Endometrium (tissue), 2 donors: Measurements from ENCODE around the gene AGBL4.

Experiments used
- FAIRE-seq: peaks from 2 replicates; lab custom pipeline; 2012; peaks lifted over from hg19 to GRCh38; lab: Jason Lieb, UNC
- donor health status: control.
- donor health status: control.

The AGBL4 gene

DNA sequence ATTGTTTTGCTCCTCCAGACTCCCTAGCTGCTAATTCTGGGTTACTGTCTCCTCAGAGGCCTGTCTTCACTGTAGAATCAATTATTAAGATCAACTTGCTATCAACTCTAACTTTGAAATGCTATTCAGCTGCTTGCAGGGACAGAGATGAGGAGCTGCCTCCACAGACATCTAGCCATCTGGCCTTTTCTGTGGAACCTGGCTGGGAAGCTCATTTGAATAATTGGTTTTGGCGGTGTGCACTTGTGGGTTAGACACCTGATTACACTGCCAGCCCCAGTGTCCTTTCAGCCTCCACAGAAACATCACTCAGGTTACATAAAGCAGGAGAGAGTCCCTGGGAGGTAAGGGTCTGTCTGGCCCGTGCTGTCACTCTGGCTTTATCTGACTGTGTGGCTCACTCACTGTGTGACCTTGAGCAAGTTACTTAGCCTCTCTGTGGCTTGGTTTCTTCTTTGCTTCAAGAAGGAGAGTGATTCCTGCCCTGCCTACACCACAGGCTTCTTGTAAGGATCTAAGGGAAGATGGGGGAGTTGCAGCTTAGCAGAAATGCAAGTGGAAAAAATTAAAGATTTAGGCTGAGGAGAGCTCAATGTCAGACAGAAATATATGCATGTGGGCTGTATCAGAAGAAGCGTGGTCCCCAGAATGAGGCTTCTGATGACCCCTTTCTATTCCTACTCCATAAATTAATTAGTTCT, 1378.7 kb downstream of the AGBL4 start:
- FAIRE-seq: no peak

DNA sequence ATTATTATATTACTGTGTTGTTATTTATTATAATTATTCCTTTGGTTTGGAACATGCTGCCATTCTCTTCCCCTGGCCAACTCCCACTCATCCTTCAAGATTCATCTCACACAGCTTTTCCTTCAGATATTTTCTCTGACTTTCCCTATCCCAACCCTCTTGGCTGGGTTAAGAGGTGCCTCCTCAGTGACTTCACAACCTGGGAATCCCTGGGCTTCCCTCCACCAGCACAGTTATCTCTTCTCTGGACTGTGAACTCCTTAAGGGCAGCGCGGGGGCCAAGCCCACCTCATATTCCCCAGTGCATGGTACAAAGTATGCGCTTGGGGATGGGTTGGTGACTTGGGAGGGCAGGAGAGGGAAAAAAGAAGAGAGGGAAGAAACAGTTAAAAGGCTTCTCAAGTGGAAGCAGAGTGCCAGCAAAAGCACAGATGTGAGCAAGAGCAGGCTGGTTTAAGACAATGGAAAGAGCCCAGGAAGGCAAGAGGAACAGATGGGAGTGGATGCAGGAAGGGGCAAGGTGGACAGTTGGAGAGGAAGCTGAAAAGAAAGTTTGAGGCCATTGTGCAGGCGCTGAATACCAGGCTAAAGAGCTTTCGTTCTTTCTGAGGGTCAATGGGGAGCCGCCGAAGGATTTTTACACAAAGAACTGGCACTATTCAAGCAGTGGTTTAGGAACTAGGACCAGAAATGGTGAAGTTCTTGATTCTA, 1379.4 kb downstream of the AGBL4 start:
- FAIRE-seq: no peak

DNA sequence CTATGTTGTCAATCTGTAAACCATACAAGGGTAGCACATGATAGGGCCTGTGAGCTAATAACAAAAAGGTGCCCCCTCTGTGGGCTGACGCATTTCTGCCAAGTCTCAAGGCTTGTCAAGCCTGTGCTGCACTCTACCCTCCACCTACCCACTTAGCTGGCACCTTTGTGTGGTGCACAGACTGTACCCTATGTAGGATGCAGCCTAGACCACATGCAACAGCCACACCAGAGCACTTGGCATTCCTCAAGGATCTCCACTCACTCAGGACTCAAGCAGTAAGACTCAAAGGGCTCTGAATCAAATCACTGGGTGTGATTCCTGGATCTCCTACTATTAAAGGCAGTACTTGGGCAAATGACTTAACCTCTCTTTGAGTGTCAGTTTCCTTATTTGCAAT, 1380.6 kb downstream of the AGBL4 start:
- no peak for FAIRE-seq

DNA sequence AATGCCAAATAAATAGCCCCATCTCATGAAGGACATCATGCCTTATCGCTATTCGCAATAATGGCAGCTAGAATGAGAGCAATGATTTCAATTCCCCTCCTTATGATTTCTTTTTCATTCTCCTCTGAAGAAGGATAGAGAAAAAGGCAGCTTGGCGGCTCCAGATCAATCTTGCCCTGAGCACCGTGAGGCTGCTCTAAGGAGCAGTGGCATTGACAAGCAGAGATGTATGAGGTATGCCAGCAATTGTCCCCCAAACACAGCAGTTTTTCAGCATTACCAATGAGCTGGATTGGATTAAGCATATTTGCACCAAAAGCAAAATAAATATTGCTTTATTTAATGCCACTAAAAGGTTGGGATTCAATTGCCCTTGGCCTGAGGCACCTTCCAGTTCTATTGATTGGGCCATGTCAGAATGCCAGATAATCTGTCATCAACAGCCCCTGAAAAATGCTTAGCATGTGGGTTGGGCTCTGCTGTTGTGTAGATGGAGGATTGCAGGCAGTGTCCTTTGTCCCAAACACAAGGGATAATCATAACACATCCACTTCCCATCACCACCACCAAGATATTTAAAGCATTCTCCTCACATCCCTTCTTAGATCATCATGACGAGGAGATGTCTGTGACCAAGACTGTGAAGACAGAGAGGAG, 1382.8 kb downstream of the AGBL4 start:
- no peak for FAIRE-seq

DNA sequence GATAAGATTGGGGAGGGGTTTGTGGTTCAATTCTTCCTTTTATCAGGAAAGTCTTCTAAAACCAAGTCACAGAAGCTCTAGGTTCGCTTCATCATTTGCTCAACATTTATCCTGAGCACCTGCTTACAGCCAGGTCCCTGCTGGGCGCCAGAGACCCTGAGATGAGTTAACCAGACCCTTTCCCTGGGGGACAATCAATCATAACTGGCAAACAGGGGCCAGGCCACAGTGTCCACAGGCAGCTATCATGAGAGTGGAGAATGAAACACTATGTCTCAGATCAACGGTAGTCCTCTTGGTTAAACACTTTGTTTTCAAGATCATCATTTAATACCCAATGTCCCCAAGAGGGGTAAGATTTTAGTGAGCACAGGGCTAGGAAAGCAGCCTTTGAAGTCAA, 1393.9 kb downstream of the AGBL4 start:
- no peak for FAIRE-seq

DNA sequence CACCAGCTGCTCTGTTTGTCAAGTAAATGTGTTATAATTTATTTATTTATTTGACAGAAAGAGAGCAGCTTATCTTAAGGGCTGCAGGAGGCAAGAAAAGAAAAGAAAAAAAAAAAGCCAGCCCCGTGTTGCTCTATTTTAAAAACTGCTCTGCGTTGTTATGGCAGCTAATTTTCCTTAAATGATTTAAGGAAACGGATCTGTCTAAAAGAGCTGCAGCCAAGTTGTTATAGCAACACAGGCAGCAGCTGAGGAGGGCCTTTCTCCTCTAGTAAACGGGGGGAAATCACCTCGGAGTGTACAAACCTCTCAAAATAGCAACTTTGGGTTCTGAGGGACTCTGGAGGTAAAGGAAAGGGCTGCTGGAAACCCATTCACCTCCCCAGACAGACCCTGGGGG, 1396.3 kb downstream of the AGBL4 start:
- FAIRE-seq: no peak

DNA sequence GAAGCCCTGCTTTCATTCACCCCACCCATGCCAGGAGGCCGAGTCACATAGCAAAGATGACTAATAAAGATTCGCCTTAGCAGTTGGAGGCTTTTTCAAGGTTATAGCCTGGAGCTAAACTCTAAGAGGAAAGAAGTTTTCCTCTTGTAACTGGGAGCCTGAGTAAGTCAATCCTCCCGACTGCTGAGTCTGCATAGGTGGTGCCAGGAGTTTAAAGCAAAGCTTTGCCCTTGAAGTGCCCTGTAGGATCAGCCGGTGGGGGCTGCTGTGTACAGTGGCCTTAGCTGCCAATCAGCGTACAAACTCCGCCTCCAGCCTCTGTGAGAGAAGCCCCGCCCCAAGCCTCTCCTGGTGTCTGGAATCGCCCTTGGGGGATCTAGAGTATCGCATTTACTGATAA, 1404.2 kb downstream of the AGBL4 start:
- no peak for FAIRE-seq

DNA sequence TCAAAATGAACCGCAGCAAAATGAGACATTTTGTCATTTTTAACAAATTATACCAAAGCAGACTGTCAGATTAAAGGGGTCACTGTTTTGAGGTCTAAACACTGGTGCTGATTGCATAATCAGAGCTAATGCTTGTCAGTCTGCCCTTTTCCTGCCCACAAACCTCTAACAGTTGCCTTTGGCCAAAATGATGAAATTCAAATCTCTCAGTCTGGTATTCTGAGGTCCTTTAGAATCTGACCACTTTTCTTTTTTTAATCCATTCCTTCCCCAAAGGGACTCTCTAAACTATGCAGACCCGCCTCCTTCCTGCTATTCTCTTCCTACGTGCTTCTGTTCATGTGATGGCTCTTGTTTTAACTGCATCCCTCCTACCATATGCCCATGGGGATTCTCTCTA, 1406.5 kb downstream of the AGBL4 start:
- no peak for FAIRE-seq

DNA sequence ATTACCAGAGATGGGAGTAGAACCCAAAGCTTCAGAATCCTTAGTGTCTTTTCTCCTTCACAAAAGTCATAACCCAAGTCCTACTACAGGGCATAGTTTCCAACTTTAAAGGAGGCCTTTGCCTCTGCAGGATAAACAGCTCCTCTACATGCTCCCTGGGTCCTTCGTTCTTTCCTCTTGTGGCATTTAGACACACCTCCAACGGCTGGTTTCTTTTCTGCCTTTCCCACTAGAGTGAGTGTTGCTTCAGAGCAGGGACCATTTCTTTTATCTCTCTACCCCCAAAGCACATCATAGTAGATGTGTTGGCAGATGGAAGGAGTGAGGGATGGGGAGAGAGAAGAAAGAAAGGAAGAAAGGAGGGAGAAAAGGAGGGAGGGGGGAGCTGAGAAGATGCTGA, 1407.0 kb downstream of the AGBL4 start:
- no peak for FAIRE-seq

DNA sequence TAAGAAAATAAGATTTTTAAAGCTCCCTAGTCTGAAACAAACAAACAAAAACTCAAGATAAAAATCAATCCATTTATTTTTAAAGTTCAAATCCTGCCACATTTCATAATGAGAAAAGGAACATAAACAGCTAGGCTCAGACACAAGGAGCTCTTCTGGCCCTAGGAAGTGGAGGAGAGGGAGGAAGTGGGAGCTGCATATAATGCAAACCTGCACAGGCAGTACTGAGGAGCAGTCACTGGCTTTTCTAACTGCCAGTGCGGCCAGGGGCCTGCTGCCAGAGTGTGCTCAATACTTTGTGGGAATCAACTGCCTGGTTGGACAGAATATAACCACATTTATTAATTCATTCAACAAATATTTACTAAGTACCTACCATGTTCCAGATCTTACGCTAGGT, 1411.9 kb downstream of the AGBL4 start:
- no peak for FAIRE-seq

DNA sequence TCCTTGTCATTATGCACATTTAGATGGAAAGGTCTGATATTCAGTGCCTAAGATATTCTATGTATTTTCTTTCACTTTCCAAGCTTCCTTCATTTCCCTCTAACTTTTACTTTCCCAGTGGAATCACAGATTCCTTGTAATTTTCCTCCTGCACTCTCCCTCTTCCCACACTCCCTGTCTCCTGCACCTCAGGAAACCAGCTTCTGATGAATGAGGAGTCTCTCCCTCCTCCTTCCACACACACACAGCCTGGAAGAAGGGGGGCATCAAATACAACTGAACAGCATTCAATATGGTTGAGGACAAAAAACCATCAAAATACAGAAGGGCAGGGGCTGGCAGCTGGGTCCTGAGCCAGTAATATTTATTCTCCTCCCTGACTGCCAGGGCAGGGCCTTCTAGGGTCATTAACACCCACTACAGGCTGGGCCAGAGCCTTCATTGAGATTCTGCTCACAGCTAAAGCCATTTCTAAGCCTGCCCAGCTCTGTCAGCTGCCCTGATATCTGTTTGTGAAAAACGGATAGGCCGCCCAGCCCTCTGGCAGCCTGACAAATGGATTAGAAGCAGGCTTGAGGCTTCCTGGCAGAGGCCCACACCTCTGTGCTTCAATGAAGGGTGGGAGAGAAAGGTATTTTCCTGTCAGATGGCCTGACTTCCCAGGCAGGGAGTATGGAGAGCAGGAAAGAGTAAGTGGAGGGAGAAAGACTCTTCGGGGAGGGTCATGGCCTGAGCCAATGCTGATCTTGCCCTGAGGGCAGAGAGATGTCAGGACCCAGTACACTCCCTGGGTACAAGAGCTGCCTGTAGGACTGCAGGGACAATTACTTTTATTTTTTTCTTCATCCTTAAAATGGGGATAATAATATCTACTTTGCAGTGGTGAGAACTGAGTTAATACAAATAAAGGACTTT, 1412.9 kb downstream of the AGBL4 start:
- no peak for FAIRE-seq

DNA sequence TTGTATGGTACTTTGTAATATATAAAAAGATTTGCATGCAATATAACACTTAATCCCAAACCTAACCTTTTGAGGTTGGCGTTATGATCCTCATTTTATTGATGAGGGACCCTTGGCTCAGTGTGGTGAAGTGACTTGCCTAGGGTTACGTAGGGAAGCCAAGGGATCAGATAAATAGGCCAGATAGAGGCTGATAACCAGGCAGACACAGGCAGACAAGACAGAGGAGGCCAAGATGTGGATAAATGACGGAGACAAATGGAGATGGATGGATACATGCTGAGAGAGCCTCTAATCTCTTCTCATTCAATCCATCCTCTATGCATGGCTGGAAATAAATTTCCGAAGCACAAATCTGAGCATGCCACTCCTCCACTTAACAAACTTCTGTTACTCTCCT, 1414.9 kb downstream of the AGBL4 start:
- FAIRE-seq: no peak

DNA sequence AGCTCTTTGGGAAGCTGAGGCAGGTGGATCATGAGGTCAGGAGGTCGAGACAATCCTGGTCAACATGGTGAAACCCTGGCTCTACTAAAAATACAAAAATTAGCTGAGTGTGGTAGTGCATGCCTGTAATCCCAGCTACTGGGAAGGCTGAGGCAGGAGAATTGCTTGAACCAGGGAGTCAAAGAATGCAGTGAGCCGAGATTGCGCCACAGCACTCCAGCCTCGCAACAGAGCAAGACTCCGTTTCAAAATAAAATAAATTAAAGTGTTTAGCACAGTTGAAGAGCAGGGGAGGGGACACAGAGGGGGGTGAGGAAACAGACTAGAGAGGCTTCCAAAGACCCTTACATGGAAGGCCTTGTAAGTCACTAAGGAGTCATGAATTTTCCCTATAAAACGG, 1420.5 kb downstream of the AGBL4 start:
- no peak for FAIRE-seq

DNA sequence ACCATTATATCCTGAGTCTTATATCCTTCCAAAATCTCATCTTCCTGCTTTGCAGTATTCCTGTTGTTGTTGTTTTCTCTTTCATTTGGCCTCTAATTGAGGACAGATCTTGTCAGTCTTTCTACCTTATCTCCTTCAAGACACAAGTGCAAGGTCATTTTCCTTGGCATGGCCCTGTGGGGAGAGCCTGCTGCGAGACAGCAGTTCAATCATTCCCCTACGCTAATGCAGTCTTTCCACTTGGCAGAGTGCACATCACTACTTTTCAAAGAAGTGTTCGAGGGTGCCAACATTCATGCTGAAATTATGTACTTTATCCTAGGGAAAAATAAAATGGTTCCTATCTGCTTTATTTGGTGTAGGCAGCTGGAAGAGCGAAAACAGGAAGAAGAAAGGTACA, 1421.4 kb downstream of the AGBL4 start:
- FAIRE-seq: no peak

DNA sequence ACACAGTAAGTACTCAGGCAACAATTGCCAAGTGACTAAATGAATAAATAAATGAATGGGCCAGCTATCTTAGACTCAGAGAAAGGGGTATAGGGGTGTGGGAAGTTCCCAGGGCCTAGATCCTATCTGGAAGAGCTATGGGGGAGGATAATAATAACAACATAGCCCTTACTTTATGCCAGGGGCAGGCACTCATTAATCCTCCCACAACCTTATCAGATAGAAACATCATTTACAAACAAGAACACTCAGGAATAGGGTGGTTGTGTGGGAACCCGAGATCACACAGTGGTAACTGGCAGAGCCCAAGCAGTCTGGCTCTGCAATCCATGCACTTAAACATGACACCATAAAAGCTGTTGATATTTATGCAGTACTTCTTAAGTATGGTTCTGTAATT, 1423.6 kb downstream of the AGBL4 start:
- FAIRE-seq: no peak

DNA sequence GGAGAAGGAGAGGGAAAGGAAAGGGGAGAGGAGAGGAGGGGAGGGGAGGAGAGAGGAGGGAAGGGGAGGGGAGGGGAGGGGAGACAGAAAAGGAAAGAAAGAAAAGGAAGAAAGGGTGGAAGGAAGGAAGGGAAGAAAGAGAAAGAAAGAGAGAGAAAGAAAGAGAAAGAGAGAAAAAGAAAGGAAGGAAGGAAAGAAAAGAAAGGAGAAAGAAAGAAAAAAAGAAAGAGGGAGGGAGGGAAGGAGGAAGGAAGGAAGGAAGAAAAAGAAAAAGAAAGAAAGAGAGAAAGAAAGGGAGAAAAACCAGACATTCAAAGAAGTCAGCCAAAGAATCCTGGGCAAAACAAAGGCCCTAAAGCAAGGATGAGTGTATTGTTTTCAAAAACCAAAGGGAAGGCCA, 1426.1 kb downstream of the AGBL4 start:
- FAIRE-seq: no peak

DNA sequence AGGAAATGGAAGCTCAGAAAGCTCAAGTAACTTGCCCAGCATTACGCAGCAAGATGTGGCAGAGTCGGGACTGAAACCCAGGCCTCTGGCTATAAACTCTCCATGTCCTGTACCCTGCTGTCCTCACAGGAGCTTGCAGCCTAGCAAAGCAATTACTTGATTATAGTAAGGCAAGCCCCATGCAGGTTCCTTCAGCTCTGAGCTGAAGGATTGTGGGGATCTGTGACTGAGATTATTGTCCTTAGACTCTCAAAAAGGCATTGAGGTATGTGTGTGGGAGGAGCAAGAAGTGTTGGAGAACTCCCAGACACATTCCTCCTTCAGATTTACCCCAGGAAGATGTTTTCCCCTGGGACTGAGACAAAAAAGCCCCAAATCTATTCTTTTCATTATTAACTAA, 1427.7 kb downstream of the AGBL4 start:
- no peak for FAIRE-seq

DNA sequence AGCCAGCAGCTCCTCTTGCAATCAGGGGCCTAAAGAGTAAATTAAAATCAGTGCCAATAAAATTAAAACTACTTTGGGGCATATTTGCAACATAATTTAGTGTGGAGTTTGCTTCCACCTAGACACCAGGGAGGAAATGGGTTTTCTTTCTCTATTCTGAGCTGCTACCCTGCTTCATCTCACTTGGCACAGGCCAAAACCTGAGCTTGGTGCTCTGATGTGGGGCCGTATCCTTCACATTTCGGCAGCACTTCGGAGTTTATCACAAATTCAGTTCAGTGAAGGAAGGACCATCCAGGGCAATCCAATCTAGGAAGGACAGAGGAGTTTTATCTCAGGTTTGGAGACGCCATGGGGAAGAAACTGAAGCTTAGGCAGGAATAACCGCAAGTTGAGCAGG, 1428.1 kb downstream of the AGBL4 start:
- no peak for FAIRE-seq

DNA sequence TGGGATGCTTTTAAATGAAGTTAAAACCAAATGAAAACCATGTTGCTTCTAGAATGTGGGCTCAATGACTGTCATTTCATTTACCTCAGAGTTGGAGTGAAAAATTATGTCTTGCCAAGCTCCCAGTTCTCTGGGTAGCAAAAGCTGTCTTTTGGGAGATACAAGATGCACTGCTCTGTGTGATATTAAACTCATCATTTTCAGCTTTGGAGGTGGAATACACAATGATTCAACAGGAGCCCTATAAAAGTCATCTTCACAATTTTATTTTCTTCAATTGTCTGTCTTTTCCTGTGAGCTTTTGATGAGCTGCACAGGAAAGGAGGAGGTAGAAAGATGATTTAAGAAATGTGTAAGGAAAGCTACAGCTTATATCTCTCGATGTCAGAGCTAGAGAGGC, 1431.4 kb downstream of the AGBL4 start:
- FAIRE-seq: no peak

DNA sequence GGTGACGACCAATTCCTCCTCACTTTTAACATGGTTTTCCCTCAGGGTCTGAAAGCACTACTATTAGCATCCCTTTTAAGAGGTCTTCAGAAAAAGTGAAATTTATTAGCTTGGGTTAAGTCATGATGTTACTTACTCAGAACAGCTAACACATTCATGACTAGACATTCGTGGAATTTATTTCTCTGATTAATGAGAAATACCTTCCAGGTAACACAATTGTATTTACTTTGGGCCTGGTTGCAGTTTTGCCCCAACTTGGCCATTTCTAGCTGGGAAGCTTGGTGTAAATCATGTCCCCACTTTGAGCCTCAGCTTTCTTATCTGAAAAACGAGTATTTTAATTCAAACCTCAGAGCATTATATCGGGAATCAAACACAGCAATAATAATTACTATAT, 1432.6 kb downstream of the AGBL4 start:
- FAIRE-seq: no peak

DNA sequence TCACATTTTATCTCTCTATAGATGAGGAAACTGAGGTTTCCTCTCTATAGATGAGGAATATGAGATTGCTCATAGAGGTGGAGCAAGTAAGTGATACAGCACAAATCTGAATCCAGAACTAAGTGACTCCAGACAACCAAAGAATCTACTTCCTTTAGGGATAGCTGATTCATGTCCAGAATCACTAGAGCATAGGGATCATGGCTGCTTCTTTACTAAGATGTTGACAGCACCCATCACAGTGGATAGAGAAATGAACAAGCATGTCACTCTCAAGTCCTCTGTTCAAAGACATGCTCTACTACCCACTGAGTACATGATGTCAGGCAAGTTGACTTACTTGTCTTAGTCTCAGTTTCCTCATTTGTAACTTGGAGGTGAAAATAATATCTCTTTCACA, 1435.7 kb downstream of the AGBL4 start:
- FAIRE-seq: no peak

DNA sequence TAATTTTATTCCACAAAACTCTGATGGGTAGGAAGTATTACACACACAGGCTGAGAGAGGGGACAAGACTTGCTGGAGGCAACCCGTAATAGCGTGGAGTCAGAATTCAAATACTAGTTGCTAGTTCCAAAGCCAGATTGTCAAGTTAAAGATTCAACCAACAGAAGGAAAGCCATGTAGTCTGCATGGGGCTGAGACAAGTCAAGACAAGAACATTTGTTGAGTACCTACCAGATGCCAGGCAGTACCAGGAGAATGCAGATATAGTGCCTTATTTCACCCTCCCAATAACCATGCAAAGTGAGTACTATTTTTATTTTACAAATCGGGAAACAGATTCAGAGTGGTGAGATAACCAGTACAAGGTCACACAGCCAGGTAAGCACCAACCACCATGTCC, 1441.3 kb downstream of the AGBL4 start:
- no peak for FAIRE-seq

DNA sequence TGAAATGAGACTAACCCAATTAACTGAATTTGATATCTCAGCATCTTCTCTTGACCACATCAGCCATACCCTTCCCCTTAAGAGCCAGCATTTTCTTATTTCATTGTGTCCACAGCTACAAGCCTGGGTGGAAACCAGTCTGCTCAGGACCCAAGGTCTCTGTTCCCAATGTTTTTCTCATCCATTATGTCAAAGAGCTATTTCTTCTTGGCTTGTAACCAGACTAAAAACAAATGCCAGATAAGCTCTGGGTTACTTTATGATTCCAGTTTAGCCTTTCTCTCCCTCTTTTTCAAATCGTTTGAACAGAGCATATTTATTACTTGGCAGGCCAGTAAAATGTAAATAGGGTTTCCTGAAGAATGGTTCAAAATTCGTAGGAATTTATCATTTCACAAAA, 1442.5 kb downstream of the AGBL4 start:
- FAIRE-seq: no peak
